Liver (tissue), 9 donors: ENCODE measurements around the gene DOCK1. TPM values are rescaled to one million over a fixed set of nuclear protein-coding genes. Genes with fewer than 3 reads are reported as not detected.

Source experiments
- DNase-seq: peaks from one replicate; pipeline ENCODE4 v3.0.0-alpha.2; 2017; ENCODE audit warnings: low spot score
- H3K27ac ChIP-seq, 2 donors: one replicate each; pipeline ENCODE4 v1.7.0; 2013; ENCODE audit warnings: inconsistent platforms in 2 of 2, low read length in 2 of 2, control low read depth in 1 of 2, low read depth in 1 of 2, mild to moderate bottlenecking in 1 of 2
- H3K27me3 ChIP-seq, 4 donors: one replicate each; pipeline versions ENCODE4 v1.6.1 to v1.7.0; 2013; ENCODE audit warnings: low read length in 3 of 4, inconsistent platforms in 1 of 4, mild to moderate bottlenecking in 1 of 4, moderate library complexity in 1 of 4; ENCODE audit not compliant: control insufficient read depth in 4 of 4, insufficient read depth in 4 of 4
- H3K36me3 ChIP-seq, 4 donors: one replicate each; pipeline versions ENCODE4 v1.6.1 to v1.7.0; 2013; ENCODE audit warnings: low read length in 3 of 4, mild to moderate bottlenecking in 3 of 4, low read depth in 1 of 4, moderate library complexity in 1 of 4; ENCODE audit not compliant: control insufficient read depth in 4 of 4, insufficient read depth in 3 of 4
- H3K4me1 ChIP-seq, 4 donors: one replicate each; pipeline versions ENCODE4 v1.6.1 to v1.7.0; 2013; ENCODE audit warnings: low read length in 3 of 4, mild to moderate bottlenecking in 3 of 4, moderate library complexity in 1 of 4; ENCODE audit not compliant: control insufficient read depth in 4 of 4, insufficient read depth in 4 of 4
- H3K4me3 ChIP-seq, 3 donors: one replicate each; pipeline versions ENCODE4 v1.6.1 to v1.7.0; 2013; ENCODE audit warnings: low read length in 3 of 3, control low read depth in 1 of 3, low read depth in 1 of 3, mild to moderate bottlenecking in 1 of 3
- H3K9ac ChIP-seq, 2 donors: one replicate each; pipeline ENCODE4 v1.7.0; 2013; ENCODE audit warnings: low read length in 2 of 2, mild to moderate bottlenecking in 2 of 2, moderate library complexity in 2 of 2, control low read depth in 1 of 2, low read depth in 1 of 2
- H3K9me3 ChIP-seq, 4 donors: one replicate each; pipeline versions ENCODE4 v1.6.1 to v1.7.0; 2013; ENCODE audit warnings: low read length in 3 of 4; ENCODE audit not compliant: control insufficient read depth in 4 of 4
- ATF3 ChIP-seq: IDR thresholded peaks from 2 replicates; pipeline ENCODE4 v1.6.1; 2016; ENCODE audit warnings: antibody characterized with exemption
- EGR1 ChIP-seq, 2 donors: IDR thresholded peaks; 2 replicates each; pipeline ENCODE4 v1.6.1; 2016 to 2018; ENCODE audit warnings: antibody characterized with exemption in 2 of 2, low read depth in 2 of 2
- FOXA1 ChIP-seq: IDR thresholded peaks from 2 replicates; pipeline ENCODE4 v1.6.1; 2016; ENCODE audit warnings: antibody characterized with exemption
- FOXA2 ChIP-seq: IDR thresholded peaks from 2 replicates; pipeline ENCODE4 v1.6.1; 2016; ENCODE audit warnings: antibody characterized with exemption
- GABPA ChIP-seq, 2 donors: IDR thresholded peaks in 1 of 2; conservative IDR thresholded peaks in 1 of 2; 2 replicates each; pipeline ENCODE4 v1.6.1; 2016; ENCODE audit warnings: antibody characterized with exemption in 2 of 2, mild to moderate bottlenecking in 1 of 2, moderate library complexity in 1 of 2
- HNF4A ChIP-seq, 2 donors: conservative IDR thresholded peaks; 2 replicates each; pipeline ENCODE4 v1.6.1; 2016; ENCODE audit warnings: antibody characterized with exemption in 2 of 2, mild to moderate bottlenecking in 2 of 2
- HNF4G ChIP-seq: IDR thresholded peaks from 2 replicates; pipeline ENCODE4 v1.6.1; 2016; ENCODE audit warnings: antibody characterized with exemption
- JUND ChIP-seq, 2 donors: IDR thresholded peaks; 2 replicates each; pipeline ENCODE4 v1.6.1; 2016; ENCODE audit warnings: antibody characterized with exemption in 2 of 2
- NR2F2 ChIP-seq: IDR thresholded peaks from 2 replicates; pipeline ENCODE4 v1.6.1; 2016; ENCODE audit warnings: antibody characterized with exemption
- RAD21 ChIP-seq, 2 donors: IDR thresholded peaks; 2 replicates each; pipeline ENCODE4 v1.6.1; 2016; ENCODE audit warnings: antibody characterized with exemption in 2 of 2, mild to moderate bottlenecking in 2 of 2
- REST ChIP-seq: IDR thresholded peaks from 2 replicates; pipeline ENCODE4 v1.6.1; 2016; ENCODE audit warnings: antibody characterized with exemption, mild to moderate bottlenecking
- RXRA ChIP-seq, 2 donors: IDR thresholded peaks; 2 replicates each; pipeline ENCODE4 v1.6.1; 2017 to 2018; ENCODE audit warnings: antibody characterized with exemption in 2 of 2, mild to moderate bottlenecking in 1 of 2
- SP1 ChIP-seq: IDR thresholded peaks from 2 replicates; pipeline ENCODE4 v1.6.1; 2018; ENCODE audit warnings: antibody characterized with exemption, mild to moderate bottlenecking
- TAF1 ChIP-seq: conservative IDR thresholded peaks from 2 replicates; pipeline ENCODE4 v1.6.1; 2016; ENCODE audit warnings: antibody characterized with exemption, mild to moderate bottlenecking
- YY1 ChIP-seq: IDR thresholded peaks from 2 replicates; pipeline ENCODE4 v1.6.1; 2016; ENCODE audit warnings: antibody characterized with exemption, mild to moderate bottlenecking
- WGBS: extraction: QIAGEN DNeasy Blood & Tissue Kit; methylation state at CpG from one replicate; pipeline ENCODE4 v1.1.7; 2013; 5-methylcytosine and 5-hydroxymethylcytosine counted together
- polyA plus RNA-seq, 2 donors: library from polyadenylated mRNA; stranded (reverse) in 1 of 2; unstranded in 1 of 2; fragments of 200-250 nt in 1 of 2; fragments of >200 nt in 1 of 2; fragmentation: Nextera tagmentation in 1 of 2; extraction: Ambion mirVana in 1 of 2; gene quantifications; one replicate each; pipeline versions ENCODE4 v1.2.1 to v1.2.3, GENCODE V29; 2013 to 2015
- total RNA-seq, 2 donors: library from RNA; depleted of rRNA; stranded (reverse); fragments of >200 nt; gene quantifications; one replicate each; pipeline ENCODE4 v1.2.3, GENCODE V29; 2014
- TF ChIP-seq, protein P1 (sequence below): IDR thresholded peaks from 2 replicates; pipeline ENCODE4 v1.6.1; 2016; ENCODE audit warnings: antibody characterized with exemption
- TF ChIP-seq, protein P2 (sequence below): fragments of 150-350 bp; IDR thresholded peaks from 2 replicates; pipeline ENCODE4 v1.5.1; 2017; ENCODE audit warnings: improper control_type of control experiment, low read depth, low read length; ENCODE audit not compliant: missing input control
- TF ChIP-seq, protein P3 (sequence below): IDR thresholded peaks from 2 replicates; pipeline ENCODE4 v1.6.1; 2016; ENCODE audit warnings: antibody characterized with exemption
- donor health status: healthy.
- donor health status: healthy.
- donor health status: healthy.
- donor health status: healthy.
- donor health status: healthy.

DOCK1 gene
- total and polyA plus RNA-seq, 4 donors: 3.8 to 28.8 (median 9.1) TPM

GRCh38 chr10:127429601-127430312 is 524.5 kb downstream of the DOCK1 start:
- Histone ChIP-seq H3K4me1 (no peaks in the 10 kb centered on the region), H3K4me3 (no peak overlapping the region), H3K27me3 (no peaks in the 10 kb centered on the region), H3K27ac (no peak overlapping the region), H3K9me3 (no peaks in the 10 kb centered on the region), H3K9ac (no peak overlapping the region), H3K36me3 (peaks cover 3 to 29% (median 11%) of the 10 kb centered on the region in 4 donors)
- TF ChIP-seq NR2F2 (no peak), ATF3 (no peak), RXRA (IDR thresholded peaks at IDR 0.05) (no peak), YY1 (no peak), EGR1 (IDR thresholded peaks at IDR 0.05; ENCODE audit: low read depth in 2 of 2) (no peak), FOXA2 (no peak), GABPA (IDR thresholded peaks at IDR 0.05 in 1 of 2, conservative IDR thresholded peaks at IDR 0.05 in 1 of 2) (no peak)
- TF ChIP-seq, protein P1, sequence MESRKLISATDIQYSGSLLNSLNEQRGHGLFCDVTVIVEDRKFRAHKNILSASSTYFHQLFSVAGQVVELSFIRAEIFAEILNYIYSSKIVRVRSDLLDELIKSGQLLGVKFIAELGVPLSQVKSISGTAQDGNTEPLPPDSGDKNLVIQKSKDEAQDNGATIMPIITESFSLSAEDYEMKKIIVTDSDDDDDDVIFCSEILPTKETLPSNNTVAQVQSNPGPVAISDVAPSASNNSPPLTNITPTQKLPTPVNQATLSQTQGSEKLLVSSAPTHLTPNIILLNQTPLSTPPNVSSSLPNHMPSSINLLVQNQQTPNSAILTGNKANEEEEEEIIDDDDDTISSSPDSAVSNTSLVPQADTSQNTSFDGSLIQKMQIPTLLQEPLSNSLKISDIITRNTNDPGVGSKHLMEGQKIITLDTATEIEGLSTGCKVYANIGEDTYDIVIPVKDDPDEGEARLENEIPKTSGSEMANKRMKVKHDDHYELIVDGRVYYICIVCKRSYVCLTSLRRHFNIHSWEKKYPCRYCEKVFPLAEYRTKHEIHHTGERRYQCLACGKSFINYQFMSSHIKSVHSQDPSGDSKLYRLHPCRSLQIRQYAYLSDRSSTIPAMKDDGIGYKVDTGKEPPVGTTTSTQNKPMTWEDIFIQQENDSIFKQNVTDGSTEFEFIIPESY: no peak
- TF ChIP-seq, protein P2, sequence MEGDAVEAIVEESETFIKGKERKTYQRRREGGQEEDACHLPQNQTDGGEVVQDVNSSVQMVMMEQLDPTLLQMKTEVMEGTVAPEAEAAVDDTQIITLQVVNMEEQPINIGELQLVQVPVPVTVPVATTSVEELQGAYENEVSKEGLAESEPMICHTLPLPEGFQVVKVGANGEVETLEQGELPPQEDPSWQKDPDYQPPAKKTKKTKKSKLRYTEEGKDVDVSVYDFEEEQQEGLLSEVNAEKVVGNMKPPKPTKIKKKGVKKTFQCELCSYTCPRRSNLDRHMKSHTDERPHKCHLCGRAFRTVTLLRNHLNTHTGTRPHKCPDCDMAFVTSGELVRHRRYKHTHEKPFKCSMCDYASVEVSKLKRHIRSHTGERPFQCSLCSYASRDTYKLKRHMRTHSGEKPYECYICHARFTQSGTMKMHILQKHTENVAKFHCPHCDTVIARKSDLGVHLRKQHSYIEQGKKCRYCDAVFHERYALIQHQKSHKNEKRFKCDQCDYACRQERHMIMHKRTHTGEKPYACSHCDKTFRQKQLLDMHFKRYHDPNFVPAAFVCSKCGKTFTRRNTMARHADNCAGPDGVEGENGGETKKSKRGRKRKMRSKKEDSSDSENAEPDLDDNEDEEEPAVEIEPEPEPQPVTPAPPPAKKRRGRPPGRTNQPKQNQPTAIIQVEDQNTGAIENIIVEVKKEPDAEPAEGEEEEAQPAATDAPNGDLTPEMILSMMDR: no peak
- DNase-seq: no peak
- 96% methylated on average over 19 of the region's 19 CpGs for WGBS

- TF ChIP-seq NR2F2: no peak
- no peak for TF ChIP-seq JUND (IDR thresholded peaks at IDR 0.05)
- no peak for TF ChIP-seq REST
- no peak for TF ChIP-seq RAD21 (IDR thresholded peaks at IDR 0.05)
- TF ChIP-seq, protein P1: no peak
- TF ChIP-seq HNF4G: no peak
- TF ChIP-seq FOXA2: no peak
- no peak for TF ChIP-seq FOXA1
- TF ChIP-seq TAF1: no peak
- TF ChIP-seq SP1: no peak
- TF ChIP-seq YY1: no peak
- TF ChIP-seq, protein P3, sequence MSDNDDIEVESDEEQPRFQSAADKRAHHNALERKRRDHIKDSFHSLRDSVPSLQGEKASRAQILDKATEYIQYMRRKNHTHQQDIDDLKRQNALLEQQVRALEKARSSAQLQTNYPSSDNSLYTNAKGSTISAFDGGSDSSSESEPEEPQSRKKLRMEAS: no peak
- no peak for TF ChIP-seq HNF4A (conservative IDR thresholded peaks at IDR 0.05)
- H3K9ac ChIP-seq: no peak overlapping the region
- H3K27me3 ChIP-seq: no peaks in the 10 kb centered on the region
- H3K4me1 ChIP-seq: no peaks in the 10 kb centered on the region
- no peak overlapping the region for H3K4me3 ChIP-seq
- 98% methylated on average over 8 of the region's 8 CpGs for WGBS
- no peak for DNase-seq
- H3K9me3 ChIP-seq: no peaks in the 10 kb centered on the region
- H3K36me3 ChIP-seq: peaks cover 1 to 19% (median 4%) of the 10 kb centered on the region in 4 donors
- no peak overlapping the region for H3K27ac ChIP-seq
These were observed 526.3 kb downstream of the DOCK1 start for GRCh38 chr10:127431525-127431924.
